KG1 (cell line): ENCODE measurements around the gene ANKRD40.
"Not testable (repeated sequence)": the region's sequence is repeated elsewhere in the genome, so short reads cannot be mapped to it uniquely, and the experiment has no call there.

Source experiments
- DNase-seq: peaks from one replicate; lab custom pipeline; 2025; lab: John Stamatoyannopoulos, UW

Gene ANKRD40

GRCh38 chr17:50707289-50708049 lies at the start of gene ANKRD40:
Gene ANKRD40, minus strand, starts transcription at chr17:50707914. Its CDS starts 260 bp downstream, at chr17:50707654.
- peak; percentile 81 for DNase-seq

GRCh38 chr17:50754521-50754920 lies 46.8 kb upstream of the ANKRD40 start:
- DNase-seq, result no peak

- DNase-seq, result no peak
These were observed 41.5 kb upstream of the ANKRD40 start for GRCh38 chr17:50749245-50749644.

GRCh38 chr17:50745631-50746030 lies 37.9 kb upstream of the ANKRD40 start:
- no peak for DNase-seq

- DNase-seq, result no peak
These were observed 31.4 kb upstream of the ANKRD40 start for GRCh38 chr17:50739098-50739497.

GRCh38 chr17:50737118-50737698 lies 29.5 kb upstream of the ANKRD40 start:
- DNase-seq, result no peak

- no peak for DNase-seq
These were observed 27.6 kb upstream of the ANKRD40 start for GRCh38 chr17:50735287-50735686.

GRCh38 chr17:50731575-50732460 lies 24.1 kb upstream of the ANKRD40 start:
- DNase-seq, result no peak

GRCh38 chr17:50728881-50729765 lies 21.4 kb upstream of the ANKRD40 start:
- DNase-seq, result no peak

- DNase-seq, result no peak
These were observed 20.4 kb upstream of the ANKRD40 start for GRCh38 chr17:50728112-50728429.

GRCh38 chr17:50725769-50726655 lies 18.3 kb upstream of the ANKRD40 start:
- DNase-seq, result no peak

- DNase-seq, result not testable (repeated sequence)
These were observed 16.9 kb upstream of the ANKRD40 start for GRCh38 chr17:50724622-50725021.

- no peak for DNase-seq
These were observed 15.0 kb upstream of the ANKRD40 start for GRCh38 chr17:50722746-50723145.

GRCh38 chr17:50721194-50722010 lies 13.7 kb upstream of the ANKRD40 start:
- DNase-seq, result no peak

GRCh38 chr17:50719924-50720794 lies 12.4 kb upstream of the ANKRD40 start:
- no peak for DNase-seq

GRCh38 chr17:50719144-50719923 lies 11.6 kb upstream of the ANKRD40 start, which contains the start of gene LUC7L3:
Gene LUC7L3, plus strand, starts transcription at chr17:50719603. Its CDS starts 130 bp downstream, at chr17:50719733.
- DNase-seq, result peak; percentile 91

GRCh38 chr17:50715471-50715870 lies 7.8 kb upstream of the ANKRD40 start:
- DNase-seq, result no peak

GRCh38 chr17:50712641-50713040 lies 4.9 kb upstream of the ANKRD40 start:
- no peak for DNase-seq
